GM23248 (cell line): ENCODE data around the gene TLCD2.

Experiments used
- EZH2 ChIP-seq: fragments of 200-600 bp; sonication (generic); IDR thresholded peaks from 2 replicates; pipeline ENCODE4 v1.6.1; 2018; ENCODE audit warnings: antibody characterized with exemption, mild to moderate bottlenecking; ENCODE audit not compliant: insufficient read depth, poor library complexity, severe bottlenecking
- EZH2phosphoT487 ChIP-seq: fragments of 200-600 bp; sonication (generic); IDR thresholded peaks from 2 replicates; pipeline ENCODE4 v1.6.1; 2018; ENCODE audit warnings: antibody characterized with exemption, moderate library complexity, mild to moderate bottlenecking, low read depth; ENCODE audit not compliant: insufficient read depth

- TF ChIP-seq EZH2phosphoT487 (no peak), EZH2 (no peak)
These were observed 33.8 kb downstream of the TLCD2 start for GRCh38 chr17:1676401-1676800.
